ENCODE results near the gene MYO9B. TPM values are rescaled to one million over a fixed set of nuclear protein-coding genes. Genes with fewer than 3 reads are reported as not detected.

MYO9B gene
- total RNA-seq, 1 experiment from 2014 or later, result 94.3 TPM

DNA sequence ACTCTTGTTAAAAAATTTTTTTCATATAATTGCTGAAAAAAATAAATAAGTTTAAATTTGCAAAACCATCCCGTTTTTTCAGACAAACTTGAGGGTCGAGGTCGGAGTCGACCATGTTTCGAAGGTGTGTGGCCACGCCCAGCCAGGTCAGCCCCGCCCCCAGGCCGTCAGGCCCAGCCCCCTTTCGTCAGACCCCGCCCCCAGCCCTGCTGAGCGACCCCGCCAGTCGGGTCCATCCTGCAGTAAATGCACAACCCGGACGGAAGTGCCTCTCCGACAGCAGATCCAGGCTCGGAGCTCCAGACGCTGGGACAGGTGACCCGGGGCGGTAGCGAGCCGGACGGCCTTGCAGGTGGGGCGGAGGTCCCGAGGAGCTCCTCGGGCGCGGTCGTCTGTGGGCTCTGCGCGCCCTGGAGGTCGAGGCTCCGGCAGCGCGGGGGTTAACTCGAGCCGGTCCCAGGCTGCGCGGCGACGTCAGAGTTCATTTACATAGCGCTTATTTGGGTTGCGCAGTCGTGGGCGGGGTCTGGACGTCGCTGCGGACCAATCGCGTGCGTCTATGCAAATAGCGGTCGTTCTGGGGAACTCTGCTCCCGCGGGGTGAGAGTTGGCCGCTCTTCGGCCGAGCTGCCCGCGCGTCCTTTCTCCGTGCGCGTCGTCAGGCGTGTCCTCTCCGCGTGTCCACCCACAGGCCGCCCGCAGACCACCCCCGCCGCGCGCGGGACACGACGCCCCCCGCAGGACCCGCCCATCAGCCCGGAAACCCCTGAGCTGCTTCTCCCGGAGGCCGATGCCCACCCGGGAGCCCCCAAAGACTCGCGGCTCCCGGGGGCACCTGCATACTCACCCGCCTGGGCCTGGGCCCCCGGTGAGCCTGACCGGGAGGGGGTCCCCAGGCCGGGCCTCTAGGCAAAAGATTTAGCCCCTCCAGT lies 150.7 kb downstream of the MYO9B start, which contains the start of gene OCEL1 (continued):
- no peak for TF ChIP-seq ZNF396 (CRISPR knock-in tag; IDR thresholded peaks at IDR 0.05; ENCODE audit: borderline replicate concordance)
- TF ChIP-seq JAZF1 (CRISPR knock-in tag; IDR thresholded peaks at IDR 0.05), result no peak
- TF ChIP-seq ZNF121 (CRISPR knock-in tag; IDR thresholded peaks at IDR 0.05), result no peak
- no peak for TF ChIP-seq ELF4 (CRISPR knock-in tag; IDR thresholded peaks at IDR 0.05; ENCODE audit: low read depth)
- no peak for TF ChIP-seq ZBTB21 (CRISPR knock-in tag; IDR thresholded peaks at IDR 0.05; ENCODE audit: borderline replicate concordance)
- no peak for TF ChIP-seq CREB1 (CRISPR knock-in tag; IDR thresholded peaks at IDR 0.05)
- TF ChIP-seq, protein P1, sequence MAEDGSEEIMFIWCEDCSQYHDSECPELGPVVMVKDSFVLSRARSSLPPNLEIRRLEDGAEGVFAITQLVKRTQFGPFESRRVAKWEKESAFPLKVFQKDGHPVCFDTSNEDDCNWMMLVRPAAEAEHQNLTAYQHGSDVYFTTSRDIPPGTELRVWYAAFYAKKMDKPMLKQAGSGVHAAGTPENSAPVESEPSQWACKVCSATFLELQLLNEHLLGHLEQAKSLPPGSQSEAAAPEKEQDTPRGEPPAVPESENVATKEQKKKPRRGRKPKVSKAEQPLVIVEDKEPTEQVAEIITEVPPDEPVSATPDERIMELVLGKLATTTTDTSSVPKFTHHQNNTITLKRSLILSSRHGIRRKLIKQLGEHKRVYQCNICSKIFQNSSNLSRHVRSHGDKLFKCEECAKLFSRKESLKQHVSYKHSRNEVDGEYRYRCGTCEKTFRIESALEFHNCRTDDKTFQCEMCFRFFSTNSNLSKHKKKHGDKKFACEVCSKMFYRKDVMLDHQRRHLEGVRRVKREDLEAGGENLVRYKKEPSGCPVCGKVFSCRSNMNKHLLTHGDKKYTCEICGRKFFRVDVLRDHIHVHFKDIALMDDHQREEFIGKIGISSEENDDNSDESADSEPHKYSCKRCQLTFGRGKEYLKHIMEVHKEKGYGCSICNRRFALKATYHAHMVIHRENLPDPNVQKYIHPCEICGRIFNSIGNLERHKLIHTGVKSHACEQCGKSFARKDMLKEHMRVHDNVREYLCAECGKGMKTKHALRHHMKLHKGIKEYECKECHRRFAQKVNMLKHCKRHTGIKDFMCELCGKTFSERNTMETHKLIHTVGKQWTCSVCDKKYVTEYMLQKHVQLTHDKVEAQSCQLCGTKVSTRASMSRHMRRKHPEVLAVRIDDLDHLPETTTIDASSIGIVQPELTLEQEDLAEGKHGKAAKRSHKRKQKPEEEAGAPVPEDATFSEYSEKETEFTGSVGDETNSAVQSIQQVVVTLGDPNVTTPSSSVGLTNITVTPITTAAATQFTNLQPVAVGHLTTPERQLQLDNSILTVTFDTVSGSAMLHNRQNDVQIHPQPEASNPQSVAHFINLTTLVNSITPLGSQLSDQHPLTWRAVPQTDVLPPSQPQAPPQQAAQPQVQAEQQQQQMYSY (CRISPR knock-in tag; IDR thresholded peaks at IDR 0.05), result no peak
- TF ChIP-seq FOXJ3 (CRISPR knock-in tag; IDR thresholded peaks at IDR 0.05; ENCODE audit: borderline replicate concordance), result no peak
- TF ChIP-seq, protein P2, sequence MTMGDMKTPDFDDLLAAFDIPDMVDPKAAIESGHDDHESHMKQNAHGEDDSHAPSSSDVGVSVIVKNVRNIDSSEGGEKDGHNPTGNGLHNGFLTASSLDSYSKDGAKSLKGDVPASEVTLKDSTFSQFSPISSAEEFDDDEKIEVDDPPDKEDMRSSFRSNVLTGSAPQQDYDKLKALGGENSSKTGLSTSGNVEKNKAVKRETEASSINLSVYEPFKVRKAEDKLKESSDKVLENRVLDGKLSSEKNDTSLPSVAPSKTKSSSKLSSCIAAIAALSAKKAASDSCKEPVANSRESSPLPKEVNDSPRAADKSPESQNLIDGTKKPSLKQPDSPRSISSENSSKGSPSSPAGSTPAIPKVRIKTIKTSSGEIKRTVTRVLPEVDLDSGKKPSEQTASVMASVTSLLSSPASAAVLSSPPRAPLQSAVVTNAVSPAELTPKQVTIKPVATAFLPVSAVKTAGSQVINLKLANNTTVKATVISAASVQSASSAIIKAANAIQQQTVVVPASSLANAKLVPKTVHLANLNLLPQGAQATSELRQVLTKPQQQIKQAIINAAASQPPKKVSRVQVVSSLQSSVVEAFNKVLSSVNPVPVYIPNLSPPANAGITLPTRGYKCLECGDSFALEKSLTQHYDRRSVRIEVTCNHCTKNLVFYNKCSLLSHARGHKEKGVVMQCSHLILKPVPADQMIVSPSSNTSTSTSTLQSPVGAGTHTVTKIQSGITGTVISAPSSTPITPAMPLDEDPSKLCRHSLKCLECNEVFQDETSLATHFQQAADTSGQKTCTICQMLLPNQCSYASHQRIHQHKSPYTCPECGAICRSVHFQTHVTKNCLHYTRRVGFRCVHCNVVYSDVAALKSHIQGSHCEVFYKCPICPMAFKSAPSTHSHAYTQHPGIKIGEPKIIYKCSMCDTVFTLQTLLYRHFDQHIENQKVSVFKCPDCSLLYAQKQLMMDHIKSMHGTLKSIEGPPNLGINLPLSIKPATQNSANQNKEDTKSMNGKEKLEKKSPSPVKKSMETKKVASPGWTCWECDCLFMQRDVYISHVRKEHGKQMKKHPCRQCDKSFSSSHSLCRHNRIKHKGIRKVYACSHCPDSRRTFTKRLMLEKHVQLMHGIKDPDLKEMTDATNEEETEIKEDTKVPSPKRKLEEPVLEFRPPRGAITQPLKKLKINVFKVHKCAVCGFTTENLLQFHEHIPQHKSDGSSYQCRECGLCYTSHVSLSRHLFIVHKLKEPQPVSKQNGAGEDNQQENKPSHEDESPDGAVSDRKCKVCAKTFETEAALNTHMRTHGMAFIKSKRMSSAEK (CRISPR knock-in tag; IDR thresholded peaks at IDR 0.05; ENCODE audit: borderline replicate concordance), result no peak
- TF ChIP-seq, protein P3, sequence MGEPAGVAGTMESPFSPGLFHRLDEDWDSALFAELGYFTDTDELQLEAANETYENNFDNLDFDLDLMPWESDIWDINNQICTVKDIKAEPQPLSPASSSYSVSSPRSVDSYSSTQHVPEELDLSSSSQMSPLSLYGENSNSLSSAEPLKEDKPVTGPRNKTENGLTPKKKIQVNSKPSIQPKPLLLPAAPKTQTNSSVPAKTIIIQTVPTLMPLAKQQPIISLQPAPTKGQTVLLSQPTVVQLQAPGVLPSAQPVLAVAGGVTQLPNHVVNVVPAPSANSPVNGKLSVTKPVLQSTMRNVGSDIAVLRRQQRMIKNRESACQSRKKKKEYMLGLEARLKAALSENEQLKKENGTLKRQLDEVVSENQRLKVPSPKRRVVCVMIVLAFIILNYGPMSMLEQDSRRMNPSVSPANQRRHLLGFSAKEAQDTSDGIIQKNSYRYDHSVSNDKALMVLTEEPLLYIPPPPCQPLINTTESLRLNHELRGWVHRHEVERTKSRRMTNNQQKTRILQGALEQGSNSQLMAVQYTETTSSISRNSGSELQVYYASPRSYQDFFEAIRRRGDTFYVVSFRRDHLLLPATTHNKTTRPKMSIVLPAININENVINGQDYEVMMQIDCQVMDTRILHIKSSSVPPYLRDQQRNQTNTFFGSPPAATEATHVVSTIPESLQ (CRISPR knock-in tag; IDR thresholded peaks at IDR 0.05), result no peak
- TF ChIP-seq FOXK1 (CRISPR knock-in tag; IDR thresholded peaks at IDR 0.05), result peak; percentile 14; the same call in 1 of the 2 replicates
- TF ChIP-seq, protein P4, sequence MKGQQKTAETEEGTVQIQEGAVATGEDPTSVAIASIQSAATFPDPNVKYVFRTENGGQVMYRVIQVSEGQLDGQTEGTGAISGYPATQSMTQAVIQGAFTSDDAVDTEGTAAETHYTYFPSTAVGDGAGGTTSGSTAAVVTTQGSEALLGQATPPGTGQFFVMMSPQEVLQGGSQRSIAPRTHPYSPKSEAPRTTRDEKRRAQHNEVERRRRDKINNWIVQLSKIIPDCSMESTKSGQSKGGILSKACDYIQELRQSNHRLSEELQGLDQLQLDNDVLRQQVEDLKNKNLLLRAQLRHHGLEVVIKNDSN (CRISPR knock-in tag; IDR thresholded peaks at IDR 0.05), result peak; percentile 11; the same call in 1 of the 2 replicates
- 0 out of 2 replicates have a peak, but pooled peaks have one; percentile 58 for TF ChIP-seq NFE2L1 (CRISPR knock-in tag; IDR thresholded peaks at IDR 0.05)
- TF ChIP-seq, protein P5, sequence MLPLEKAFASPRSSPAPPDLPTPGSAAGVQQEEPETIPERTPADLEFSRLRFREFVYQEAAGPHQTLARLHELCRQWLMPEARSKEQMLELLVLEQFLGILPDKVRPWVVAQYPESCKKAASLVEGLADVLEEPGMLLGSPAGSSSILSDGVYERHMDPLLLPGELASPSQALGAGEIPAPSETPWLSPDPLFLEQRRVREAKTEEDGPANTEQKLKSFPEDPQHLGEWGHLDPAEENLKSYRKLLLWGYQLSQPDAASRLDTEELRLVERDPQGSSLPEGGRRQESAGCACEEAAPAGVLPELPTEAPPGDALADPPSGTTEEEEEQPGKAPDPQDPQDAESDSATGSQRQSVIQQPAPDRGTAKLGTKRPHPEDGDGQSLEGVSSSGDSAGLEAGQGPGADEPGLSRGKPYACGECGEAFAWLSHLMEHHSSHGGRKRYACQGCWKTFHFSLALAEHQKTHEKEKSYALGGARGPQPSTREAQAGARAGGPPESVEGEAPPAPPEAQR (CRISPR knock-in tag; IDR thresholded peaks at IDR 0.05), result no peak
- TF ChIP-seq, protein P6, sequence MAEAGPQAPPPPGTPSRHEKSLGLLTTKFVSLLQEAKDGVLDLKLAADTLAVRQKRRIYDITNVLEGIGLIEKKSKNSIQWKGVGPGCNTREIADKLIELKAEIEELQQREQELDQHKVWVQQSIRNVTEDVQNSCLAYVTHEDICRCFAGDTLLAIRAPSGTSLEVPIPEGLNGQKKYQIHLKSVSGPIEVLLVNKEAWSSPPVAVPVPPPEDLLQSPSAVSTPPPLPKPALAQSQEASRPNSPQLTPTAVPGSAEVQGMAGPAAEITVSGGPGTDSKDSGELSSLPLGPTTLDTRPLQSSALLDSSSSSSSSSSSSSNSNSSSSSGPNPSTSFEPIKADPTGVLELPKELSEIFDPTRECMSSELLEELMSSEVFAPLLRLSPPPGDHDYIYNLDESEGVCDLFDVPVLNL (CRISPR knock-in tag; IDR thresholded peaks at IDR 0.05; ENCODE audit: borderline replicate concordance, low read depth), result no peak
- TF ChIP-seq, protein P7, sequence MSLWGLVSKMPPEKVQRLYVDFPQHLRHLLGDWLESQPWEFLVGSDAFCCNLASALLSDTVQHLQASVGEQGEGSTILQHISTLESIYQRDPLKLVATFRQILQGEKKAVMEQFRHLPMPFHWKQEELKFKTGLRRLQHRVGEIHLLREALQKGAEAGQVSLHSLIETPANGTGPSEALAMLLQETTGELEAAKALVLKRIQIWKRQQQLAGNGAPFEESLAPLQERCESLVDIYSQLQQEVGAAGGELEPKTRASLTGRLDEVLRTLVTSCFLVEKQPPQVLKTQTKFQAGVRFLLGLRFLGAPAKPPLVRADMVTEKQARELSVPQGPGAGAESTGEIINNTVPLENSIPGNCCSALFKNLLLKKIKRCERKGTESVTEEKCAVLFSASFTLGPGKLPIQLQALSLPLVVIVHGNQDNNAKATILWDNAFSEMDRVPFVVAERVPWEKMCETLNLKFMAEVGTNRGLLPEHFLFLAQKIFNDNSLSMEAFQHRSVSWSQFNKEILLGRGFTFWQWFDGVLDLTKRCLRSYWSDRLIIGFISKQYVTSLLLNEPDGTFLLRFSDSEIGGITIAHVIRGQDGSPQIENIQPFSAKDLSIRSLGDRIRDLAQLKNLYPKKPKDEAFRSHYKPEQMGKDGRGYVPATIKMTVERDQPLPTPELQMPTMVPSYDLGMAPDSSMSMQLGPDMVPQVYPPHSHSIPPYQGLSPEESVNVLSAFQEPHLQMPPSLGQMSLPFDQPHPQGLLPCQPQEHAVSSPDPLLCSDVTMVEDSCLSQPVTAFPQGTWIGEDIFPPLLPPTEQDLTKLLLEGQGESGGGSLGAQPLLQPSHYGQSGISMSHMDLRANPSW (CRISPR knock-in tag; conservative IDR thresholded peaks at IDR 0.05; ENCODE audit: low read depth), result no peak
- no peak for TF ChIP-seq EMX1 (CRISPR knock-in tag; IDR thresholded peaks at IDR 0.05)
- TF ChIP-seq, protein P8, sequence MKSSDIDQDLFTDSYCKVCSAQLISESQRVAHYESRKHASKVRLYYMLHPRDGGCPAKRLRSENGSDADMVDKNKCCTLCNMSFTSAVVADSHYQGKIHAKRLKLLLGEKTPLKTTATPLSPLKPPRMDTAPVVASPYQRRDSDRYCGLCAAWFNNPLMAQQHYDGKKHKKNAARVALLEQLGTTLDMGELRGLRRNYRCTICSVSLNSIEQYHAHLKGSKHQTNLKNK (CRISPR knock-in tag; IDR thresholded peaks at IDR 0.05), result no peak
- TF ChIP-seq SMAD3 (CRISPR knock-in tag; IDR thresholded peaks at IDR 0.05; ENCODE audit: borderline replicate concordance), result no peak
- no peak for TF ChIP-seq SOX15 (CRISPR knock-in tag; IDR thresholded peaks at IDR 0.05)
- no peak for TF ChIP-seq GRHL2 (CRISPR knock-in tag; IDR thresholded peaks at IDR 0.05; ENCODE audit: insufficient replicate concordance, severe bottlenecking)
